ENCODE results near the gene SLC2A13.

SLC2A13 gene

DNA sequence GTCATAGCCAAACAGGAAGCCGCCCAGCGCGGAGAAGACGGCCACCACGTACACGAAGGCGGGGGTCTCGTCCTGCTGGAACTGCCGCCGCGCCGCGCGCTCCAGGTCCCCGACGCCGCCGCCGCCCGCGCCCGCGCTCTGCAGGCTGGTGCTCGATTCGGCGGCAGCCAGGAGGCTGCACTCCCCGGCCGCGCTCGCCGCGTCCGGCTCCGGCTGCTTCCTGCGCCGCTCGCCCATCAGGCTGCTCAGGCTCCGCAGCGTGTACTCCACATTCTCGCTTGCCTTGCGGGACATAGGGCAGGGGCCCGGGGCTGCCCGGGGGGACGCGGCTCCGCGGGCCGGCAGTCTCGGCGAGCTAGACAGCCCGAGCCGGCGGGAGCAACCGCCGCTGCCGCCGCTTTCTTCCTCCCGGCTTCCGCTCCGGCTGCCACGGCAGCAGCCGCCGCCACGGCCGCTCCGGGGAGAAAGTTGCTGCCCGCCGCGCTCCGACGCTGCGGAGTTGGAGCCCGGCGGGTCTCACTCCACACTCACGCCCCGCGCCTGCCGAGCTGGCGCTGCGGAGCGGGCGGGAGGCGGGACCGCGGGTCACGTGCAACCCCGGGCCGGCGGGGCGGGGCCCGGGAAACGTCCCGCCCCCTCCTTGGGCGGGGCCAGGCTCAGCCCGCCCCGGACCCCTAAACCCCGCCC, at the start of gene SLC2A13:
Gene SLC2A13, minus strand, starts transcription at position 567 of the 687 bp plus-strand sequence. Its CDS starts 273 bp downstream, at position 294.
- peak; percentile 88 for DNase-seq

DNA sequence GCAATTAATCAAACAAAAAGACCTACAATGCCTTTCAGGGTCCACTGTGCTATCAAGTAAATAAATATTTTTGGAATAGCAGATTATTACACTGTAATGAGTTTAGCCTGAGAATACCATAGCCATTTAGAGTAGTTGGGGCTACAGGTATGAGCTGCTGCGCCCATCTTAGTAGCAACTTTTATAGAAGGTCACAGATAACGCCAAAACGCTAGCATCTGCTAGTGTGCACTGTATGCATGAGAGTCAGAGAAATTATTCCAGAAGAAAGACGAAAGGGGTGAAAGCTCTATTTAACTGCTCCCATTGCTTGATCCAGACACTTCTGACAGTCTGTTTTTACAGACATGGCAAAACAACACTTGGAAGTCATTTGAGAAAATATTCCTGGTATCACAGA, 48.5 kb upstream of the SLC2A13 start:
- no peak for DNase-seq

DNA sequence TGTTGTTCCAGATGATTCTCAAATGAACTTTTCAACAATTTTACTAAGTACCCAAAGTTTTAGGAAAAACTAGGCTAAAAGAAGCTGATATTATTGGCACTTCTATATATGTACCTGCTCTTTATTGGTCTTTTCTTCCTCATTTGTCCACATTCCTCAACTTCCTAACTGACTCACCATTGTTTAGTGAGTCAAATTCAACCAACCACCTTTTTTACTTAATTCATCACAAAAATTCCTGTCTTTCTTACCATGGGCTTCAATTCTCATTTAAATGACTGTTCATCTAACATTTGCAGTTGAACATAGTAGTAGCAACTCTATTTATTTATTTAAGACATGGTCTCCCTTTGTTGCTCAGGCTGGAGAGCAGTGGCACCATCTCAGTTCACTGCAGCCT, 47.6 kb upstream of the SLC2A13 start:
- DNase-seq, result no peak

DNA sequence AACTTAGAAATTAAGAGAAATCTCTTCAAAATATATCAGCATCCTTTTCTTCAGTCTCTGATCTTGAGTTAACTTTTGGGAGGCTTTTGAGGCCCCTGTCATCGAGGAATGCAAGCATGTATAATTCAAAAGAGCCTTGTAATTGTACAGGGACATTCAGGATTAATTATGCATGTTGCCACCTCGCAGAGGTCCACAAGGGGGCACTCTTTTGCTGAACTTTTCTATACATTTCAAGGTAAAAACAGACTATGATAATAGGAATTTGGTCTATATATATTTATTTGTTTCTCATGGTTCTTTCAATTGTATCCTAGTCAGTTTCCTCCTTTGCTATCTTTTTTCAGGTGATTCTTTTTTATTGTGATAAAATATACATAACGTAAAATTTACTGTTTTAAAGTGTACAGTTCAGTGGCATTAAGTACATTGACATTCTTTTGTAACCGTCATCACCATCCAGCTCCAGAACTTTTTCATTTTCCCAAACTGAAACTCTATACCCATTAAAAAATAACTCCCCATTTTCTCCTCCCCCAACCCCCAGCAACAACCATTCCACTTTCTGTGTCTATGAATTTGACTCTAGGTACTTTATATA, 47.0 kb upstream of the SLC2A13 start:
- DNase-seq, result peak; percentile 80

DNA sequence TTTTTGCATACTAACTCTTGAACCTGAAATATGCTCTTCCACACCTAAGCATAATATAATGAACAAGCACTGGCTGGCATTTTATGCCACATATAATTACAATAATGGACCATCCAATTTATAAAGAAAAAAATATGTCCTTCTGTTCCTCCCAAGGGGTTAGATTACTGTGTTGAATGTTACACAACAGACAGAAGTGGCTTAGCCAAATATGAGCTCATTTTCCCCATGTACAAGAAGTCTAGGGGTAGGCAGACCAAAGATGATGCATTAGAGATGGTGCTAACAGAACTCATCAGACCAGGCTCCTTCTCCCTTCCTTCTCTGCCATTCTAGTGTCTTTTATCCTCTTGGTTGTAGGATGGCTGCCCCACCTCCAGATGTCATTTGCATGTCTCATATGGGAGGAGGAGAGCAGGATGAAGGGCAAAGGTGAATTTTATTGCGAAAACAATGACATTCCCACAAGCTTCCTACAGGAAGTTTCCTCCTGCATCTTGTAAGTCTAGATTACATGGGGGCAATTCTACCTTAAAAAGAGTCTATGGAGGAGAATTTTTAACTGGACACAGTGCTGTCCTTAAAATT, 43.9 kb upstream of the SLC2A13 start:
- peak; percentile 23 for DNase-seq

DNA sequence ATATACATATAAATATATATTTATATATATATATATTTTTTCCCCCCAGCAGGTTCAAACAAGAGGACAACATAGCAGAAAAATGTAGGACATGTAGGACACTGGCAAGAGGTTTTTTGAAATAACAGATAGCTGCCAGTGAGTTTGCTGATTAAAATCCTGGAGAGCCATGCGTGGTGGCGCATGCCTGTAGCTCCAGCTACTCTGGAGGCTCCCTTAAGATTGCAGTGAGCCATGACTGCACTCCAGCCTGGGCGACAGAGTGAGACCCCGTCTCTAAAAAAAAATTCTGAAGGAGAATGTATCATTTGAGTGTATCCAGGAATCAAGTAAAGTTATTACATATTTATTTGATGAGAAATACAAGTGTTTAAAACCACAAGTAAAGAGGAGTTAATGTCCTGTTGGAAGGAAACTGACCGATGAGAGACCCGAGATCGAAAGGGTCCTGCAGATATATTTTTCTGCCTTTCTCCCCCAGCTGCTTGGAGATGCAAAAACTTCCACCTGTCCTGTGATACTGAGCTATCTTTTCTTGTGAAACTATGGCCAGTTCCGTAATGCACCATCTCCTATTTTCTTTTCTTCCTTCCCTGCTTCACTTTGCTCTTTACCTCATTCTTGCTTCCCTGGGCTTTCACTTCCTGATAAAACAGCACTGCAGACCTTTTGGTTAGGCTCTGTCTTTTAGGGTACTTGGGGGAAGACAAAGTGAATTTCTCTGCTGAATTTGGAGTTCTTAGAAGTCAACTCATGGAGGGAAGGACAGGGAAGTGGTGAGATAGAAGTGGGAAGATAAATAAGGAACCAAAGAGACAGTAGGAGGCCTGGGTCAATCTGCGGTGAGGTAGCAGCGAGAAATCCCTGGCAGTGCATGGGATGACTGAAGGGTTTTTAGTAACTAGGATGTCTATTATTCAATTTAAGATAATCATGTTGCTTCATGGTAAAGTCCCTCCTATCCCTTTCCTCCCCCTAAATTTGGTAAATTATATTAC, 41.2 kb upstream of the SLC2A13 start:
- peak; percentile 65 for DNase-seq

DNA sequence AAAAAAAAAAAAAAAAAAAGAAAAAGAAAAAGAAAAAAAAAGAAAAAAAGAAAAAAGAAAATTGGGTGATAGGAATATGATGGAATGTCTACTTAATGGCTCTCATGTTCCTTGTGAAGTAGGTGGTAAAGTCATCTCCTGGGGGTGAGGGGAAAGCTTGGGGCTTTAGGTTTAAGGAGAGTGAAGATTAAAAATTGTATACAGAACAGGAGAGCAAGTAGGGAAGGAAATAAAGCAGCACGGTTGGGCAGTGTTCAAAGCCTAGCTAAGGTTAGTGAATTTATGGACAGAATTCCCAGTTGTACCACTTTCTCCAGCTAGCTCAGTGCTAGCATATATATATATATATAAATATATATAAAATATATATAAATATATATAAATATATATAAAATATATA, 40.0 kb upstream of the SLC2A13 start:
- no peak for DNase-seq

DNA sequence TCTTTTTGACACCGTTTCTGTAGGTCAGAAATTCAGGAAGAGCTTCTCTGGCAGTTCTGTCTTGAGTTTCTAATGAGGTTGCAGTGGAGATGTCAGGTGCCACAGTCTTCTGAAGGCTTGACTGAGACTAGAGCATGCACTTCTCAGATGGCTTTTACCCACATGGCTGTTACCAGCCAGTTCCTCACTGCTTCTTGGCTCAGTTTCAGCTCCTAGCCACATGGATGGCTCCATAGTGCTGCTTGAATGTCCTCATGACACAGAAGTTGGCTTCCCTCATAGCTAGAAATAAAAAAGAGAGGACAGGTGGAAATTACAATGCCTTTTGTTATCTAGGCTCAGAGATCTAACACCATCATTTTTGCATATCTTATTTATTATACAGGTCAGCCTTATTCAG, 38.1 kb upstream of the SLC2A13 start:
- DNase-seq, result peak; percentile 30

DNA sequence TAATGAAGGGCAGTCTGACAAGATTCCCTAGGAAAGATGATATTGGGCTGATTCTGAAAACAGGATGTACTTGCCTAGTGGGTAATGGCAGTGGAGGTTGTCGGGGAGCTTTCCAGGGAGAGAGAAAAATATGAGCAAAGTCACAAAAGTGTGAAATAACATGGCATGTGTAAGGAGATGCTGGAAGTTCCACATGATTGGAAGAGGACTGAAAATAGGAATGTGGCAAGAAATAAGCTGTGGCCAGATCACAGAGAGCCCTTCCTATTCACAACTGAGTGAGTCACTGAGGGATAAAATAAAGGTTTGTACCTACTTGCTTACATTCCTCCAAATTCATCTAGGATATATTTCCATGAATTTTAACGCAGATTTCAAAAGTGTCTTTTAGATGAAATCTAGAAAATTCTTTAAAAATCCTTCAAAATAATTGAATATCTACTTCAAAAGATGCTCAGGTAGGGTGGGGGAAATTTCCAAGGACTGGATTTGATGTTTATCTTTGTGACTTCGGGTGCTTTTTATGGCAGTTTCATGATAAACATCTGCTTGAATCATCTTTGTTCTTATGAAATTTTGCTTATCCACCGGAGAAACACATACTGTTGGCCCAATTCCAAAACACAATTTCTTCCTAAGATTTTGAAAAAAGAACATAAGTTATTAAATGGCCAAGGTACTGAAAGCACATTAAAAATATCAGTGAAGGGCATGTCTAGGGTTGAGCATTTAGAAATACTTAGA, 36.3 kb upstream of the SLC2A13 start:
- no peak for DNase-seq

DNA sequence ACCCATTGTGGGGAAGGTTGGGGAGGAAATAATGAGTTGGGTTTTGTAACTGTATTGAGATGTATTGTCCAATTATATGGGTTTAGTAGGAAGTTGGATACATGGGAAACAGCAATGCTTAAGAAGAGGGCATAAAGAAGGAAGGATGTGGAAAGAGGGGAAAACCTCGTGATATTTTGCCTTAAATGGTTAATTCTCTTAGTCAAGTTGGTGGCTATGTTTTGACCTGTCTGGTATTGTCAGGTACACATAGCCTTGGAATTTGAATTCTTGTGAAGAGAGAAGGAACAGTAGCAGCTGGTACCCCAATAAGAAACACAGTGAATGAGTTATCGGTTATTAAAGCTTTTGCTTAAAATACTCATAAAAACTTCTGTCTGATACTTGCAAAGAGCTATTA, 32.6 kb upstream of the SLC2A13 start:
- no peak for DNase-seq

DNA sequence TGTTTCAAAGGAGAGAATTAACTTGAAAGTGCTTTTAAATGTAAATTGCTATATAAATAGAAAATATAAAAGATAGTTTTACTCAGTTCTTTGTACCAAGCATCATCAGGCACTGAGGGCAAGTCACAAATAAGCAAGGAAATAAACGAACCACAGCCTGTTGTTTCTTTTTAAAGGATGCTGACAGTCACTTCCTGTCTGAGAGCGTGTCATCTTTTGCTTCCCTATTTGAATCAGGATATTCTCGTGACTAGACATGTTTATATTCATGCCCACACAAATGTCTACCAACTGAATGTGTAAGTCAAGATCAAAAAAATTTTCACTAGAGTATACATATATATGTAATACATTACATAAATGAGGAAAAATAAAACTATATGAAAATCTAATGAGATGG, 31.4 kb upstream of the SLC2A13 start:
- peak; percentile 81 for DNase-seq

DNA sequence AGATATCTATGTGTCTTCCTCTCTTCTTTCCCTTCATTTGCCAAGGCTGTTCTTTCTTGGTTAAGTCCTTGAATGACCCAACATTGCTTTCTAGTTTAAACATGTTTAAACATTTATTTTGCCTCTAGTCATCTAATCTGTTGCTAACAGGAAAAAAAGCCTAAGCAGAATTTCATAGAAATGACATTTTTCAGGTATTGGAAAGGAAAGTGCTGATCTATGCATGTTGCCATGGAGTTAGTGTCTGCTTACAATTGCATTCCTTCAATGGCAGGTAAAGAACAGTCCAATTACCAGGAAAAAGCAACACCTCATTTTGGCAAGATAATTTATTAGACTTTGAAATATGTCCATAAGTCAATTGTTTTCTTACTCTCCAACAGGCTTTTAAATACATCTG, 21.5 kb upstream of the SLC2A13 start:
- no peak for DNase-seq

DNA sequence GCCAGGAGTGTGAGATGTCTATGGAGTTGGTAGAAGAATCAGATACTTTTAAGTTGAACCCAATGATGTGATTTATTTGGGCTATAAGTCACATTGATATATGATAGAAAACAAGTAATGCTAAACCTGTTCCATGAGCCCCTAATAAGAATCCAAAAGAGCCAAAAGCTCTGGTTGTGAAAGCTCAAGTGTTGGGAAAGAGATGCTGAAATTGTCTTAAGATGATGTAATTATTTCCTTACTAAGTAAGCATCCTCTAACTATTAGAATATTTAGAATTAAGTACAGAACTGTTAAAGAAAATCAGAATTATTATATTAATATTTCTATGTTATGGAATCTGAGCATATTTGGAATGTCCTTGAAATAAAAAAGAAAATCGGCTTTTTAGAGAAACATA, 17.6 kb upstream of the SLC2A13 start:
- peak; percentile 59 for DNase-seq

DNA sequence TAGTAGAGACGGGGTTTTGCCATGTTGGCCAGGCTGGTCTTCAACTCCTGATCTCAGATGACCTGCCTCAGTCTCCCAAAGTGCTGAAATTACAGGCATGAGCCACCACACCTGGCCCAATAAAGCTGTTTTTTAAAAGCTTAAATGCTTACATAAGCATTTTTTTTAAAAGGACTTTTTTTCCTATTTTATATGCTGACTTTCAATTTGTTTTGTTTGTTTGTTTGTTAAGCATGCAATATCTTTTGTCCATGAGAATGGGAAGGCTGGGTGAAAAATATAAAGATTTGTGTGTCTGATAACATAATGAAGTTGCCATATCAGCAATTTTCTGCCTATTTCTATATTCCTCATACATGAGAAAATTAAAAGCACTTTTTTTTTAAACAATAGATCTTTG, 17.0 kb upstream of the SLC2A13 start:
- no peak for DNase-seq

DNA sequence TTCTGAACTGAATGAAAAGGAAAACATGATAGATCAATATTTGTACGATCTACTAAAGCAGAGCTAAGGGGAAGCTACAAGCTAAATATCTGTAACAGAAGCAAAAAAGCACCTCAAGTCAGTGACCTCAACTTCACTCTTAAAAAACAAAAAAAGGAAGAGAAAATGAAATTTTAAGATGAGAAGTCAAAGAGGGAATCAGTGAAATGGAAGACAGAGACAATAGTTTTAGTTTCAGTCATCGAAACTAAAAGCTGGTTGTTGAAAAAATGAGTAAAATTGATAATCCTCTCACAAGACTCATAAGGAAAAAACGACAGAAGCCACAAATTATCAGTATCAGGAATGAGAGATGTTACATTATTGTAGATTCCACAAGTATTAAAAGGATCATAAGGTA, 11.9 kb upstream of the SLC2A13 start:
- peak; percentile 43 for DNase-seq

DNA sequence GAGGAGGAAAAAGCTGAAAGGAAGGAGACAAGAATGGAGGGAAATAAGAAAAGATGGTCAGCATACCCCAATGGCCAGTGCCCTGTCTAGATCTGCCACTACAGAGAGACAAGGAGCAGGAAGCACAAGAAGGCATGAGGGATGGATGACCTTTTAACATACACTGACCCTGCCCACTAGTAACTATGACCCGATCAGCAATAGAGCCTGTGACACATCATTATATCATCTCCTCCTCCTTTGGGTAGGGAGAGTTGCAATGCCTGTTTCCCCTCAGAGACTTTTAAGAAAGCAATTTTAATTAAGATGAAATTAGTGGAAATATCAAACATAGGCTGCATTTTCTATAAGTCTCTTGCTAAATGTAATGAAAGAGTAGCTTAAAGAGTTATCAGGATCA, 4.7 kb upstream of the SLC2A13 start:
- peak; percentile 66 for DNase-seq

DNA sequence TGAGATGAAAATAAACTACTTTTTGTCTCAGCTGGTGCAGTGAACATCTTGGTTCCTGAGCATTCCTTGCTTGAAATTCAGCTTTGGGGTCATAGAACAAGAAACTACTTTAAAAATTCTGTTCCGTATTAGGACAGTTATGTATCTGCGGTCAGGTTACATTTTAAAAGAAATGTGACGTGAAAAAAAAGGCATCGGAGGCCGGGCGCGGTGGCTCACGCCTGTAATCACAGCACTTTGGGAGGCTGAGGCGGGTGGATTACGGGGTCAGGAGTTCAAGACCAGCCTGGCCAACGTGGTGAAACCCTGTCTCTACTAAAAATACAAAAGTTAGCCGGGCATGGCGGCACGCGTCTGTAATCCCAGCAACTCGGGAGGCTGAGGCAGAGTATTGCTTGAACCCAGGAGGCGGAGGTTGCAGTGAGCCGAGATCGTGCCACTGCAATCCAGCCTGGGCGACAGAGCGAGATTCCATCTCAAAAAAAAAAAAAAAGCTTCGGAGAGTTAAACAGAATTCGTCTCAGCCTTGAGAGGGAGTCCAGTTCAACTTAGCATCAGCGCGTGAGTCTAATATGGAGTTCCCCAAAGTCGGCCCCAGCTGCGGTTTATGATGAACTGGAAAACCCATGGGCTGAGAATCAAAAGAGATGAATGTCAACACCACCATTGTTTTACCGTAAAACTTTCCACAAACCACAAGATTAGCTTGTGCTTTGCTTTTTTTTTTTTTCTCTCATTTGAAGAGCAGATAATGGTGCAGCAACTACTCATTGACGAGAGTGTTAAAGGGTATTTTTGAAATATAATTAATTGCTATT, 2.1 kb upstream of the SLC2A13 start:
- no peak for DNase-seq

DNA sequence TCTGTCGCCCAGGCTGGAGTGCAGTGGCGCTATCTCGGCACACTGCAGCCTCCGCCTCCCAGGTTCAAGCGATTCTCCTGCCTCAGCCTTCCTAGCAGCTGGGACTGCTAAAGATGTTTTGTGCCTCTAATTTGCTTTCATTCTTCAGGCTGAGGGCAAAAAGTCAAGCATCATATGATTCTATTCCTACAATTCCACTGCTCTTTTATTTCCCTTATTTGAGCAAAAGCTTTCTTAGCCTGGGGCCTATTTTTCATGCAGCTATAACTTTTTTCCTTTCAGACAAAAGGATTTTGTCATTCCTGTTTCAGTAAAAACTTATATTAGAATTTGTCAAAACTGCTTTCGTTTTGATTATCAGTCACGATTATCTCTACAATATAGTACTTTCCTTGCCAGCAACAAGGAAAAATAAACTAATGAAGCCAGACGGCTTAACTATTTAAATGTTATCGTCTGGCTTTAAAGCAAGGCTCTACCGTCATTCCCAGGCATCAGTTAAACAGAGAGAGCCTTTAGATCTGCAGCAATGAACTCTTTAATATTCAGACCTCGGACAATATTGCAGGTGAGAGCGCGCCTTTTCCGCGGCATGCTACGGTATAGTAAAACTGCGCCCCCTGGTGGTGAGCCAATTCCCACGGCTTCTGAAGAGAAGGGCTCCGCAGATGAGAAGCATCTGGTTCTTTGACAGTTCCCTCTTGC, 1.4 kb upstream of the SLC2A13 start:
- DNase-seq, result peak; percentile 87

DNA sequence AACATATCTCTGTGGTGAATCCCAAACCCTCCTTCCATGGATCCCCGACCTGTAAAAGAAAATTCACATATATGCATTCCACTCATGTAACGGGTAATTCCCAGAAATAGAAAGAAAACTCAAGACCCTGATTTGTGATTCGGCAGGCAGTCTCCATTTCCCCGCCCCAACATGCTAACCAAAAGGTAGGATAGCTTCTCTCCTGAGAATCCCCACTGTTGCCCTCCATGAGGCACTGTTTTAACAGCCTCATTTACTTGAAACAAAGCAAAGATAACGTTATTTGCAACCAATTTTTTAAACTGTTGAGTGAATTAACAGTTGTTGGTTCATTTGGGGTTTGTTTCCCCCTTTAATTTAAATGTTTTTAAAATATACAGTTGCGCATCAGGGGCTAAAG, 774 bp upstream of the SLC2A13 start:
- DNase-seq, result no peak

DNA sequence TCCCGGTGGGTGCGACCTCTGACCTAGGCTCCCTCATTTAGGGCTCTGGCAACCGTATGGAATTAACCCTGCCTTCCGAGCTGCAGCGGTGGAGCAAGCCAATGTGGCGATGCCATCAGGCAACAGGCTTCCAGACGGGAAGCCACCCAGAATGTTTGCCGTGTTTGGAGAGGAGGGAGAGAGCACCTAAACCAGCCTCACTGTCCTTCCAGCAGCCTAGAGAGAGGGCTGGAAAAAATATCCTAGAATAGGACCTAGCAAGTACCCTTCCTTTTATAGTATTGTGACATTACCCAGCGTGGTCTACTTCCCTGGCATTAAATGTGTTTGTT, 287 bp upstream of the SLC2A13 start:
- DNase-seq, result no peak

DNA sequence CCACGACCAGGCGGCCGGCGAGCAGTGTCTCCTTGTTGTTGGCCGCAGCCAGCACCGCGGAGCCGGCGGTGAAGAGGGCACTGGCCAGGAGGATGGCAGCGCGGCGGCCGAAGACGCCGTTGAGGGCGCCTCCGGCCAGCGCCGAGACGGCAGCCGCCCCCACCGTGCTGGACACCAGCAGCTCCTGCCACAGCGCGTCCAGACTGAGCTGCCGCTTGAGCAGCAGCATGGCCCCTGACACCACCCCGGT, 691 bp downstream of the SLC2A13 start:
- DNase-seq, result no peak
